Mesenchymal stem cell (in vitro differentiated cells and primary cell): Measurements from ENCODE around the gene MARVELD1.

ENCODE experiments used
- DNase-seq: peaks from one replicate; pipeline ENCODE4 v3.0.0-alpha.2; 2013
- H2AFZ ChIP-seq: one replicate; pipeline ENCODE4 v1.6.1; 2013; ENCODE audit warnings: low read depth, mild to moderate bottlenecking, control low read depth, inconsistent platforms, low read length, moderate library complexity
- H2AK5ac ChIP-seq: 2 replicates; pipeline ENCODE4 v1.6.1; 2013; ENCODE audit warnings: low read length, moderate library complexity, mild to moderate bottlenecking, inconsistent platforms; ENCODE audit not compliant: severe bottlenecking
- H2BK120ac ChIP-seq: one replicate; pipeline ENCODE4 v1.6.1; 2013; ENCODE audit warnings: low read depth, mild to moderate bottlenecking, inconsistent platforms, low read length, moderate library complexity
- H2BK12ac ChIP-seq, 2 experiments: one replicate each; pipeline ENCODE4 v1.6.1; 2013; ENCODE audit warnings: inconsistent platforms in 2 of 2, low read length in 2 of 2, mild to moderate bottlenecking in 2 of 2, moderate library complexity in 2 of 2, control low read depth in 1 of 2
- H2BK15ac ChIP-seq: one replicate; pipeline ENCODE4 v1.6.1; 2013; ENCODE audit warnings: mild to moderate bottlenecking, low read depth, inconsistent platforms; ENCODE audit not compliant: poor library complexity, severe bottlenecking
- H2BK5ac ChIP-seq: 2 replicates; pipeline ENCODE4 v1.6.1; 2013; ENCODE audit warnings: low read depth, mild to moderate bottlenecking, low read length, control low read depth, inconsistent platforms; ENCODE audit not compliant: poor library complexity, severe bottlenecking
- H3K14ac ChIP-seq, 2 experiments: one replicate each; pipeline ENCODE4 v1.6.1; 2013; ENCODE audit warnings: inconsistent platforms in 2 of 2, low read length in 2 of 2, control low read depth in 1 of 2, mild to moderate bottlenecking in 1 of 2, moderate library complexity in 1 of 2
- H3K18ac ChIP-seq, 2 experiments: one replicate each; pipeline ENCODE4 v1.6.1; 2013; ENCODE audit warnings: inconsistent platforms in 2 of 2, low read length in 2 of 2, control low read depth in 1 of 2, low read depth in 1 of 2, mild to moderate bottlenecking in 1 of 2
- H3K23ac ChIP-seq, 2 experiments: one replicate each; pipeline ENCODE4 v1.6.1; 2013; ENCODE audit warnings: inconsistent platforms in 2 of 2, low read length in 2 of 2, mild to moderate bottlenecking in 2 of 2, moderate library complexity in 2 of 2, control low read depth in 1 of 2
- H3K27ac ChIP-seq: 2 replicates; pipeline ENCODE4 v1.5.1; 2013; ENCODE audit warnings: mild to moderate bottlenecking, moderate library complexity, low read length, control low read depth, inconsistent platforms; ENCODE audit not compliant: poor library complexity, severe bottlenecking
- H3K27me3 ChIP-seq, 2 experiments: 2 replicates each; pipeline versions ENCODE4 v1.6.1 to v1.7.0; 2013; ENCODE audit warnings: low read length in 2 of 2, mild to moderate bottlenecking in 2 of 2, moderate library complexity in 2 of 2, control low read depth in 1 of 2, inconsistent platforms in 1 of 2; ENCODE audit not compliant: control insufficient read depth in 1 of 2, insufficient read depth in 1 of 2
- H3K36me3 ChIP-seq, 2 experiments: 2 replicates each; pipeline versions ENCODE4 v1.6.1 to v1.7.0; 2013; ENCODE audit warnings: low read length in 2 of 2, control low read depth in 1 of 2, inconsistent platforms in 1 of 2, low read depth in 1 of 2, mild to moderate bottlenecking in 1 of 2; ENCODE audit not compliant: insufficient read depth in 2 of 2, control insufficient read depth in 1 of 2
- H3K4ac ChIP-seq, 2 experiments: one replicate each; pipeline ENCODE4 v1.6.1; 2013; ENCODE audit warnings: inconsistent platforms in 2 of 2, low read length in 2 of 2, mild to moderate bottlenecking in 2 of 2, moderate library complexity in 2 of 2, control low read depth in 1 of 2, low read depth in 1 of 2
- H3K4me1 ChIP-seq: 2 replicates; pipeline ENCODE4 v1.6.1; 2013; ENCODE audit warnings: low read depth, low read length, control low read depth; ENCODE audit not compliant: control insufficient read depth, insufficient read depth
- H3K4me2 ChIP-seq: 2 replicates; pipeline ENCODE4 v1.6.1; 2013; ENCODE audit warnings: low read length, mild to moderate bottlenecking, inconsistent platforms; ENCODE audit not compliant: poor library complexity, severe bottlenecking
- H3K4me3 ChIP-seq, 2 experiments: 2 replicates each; pipeline versions ENCODE4 v1.5.1 to v1.7.0; 2013; ENCODE audit warnings: low read length in 2 of 2, mild to moderate bottlenecking in 2 of 2, control low read depth in 1 of 2, low read depth in 1 of 2; ENCODE audit not compliant: insufficient read depth in 1 of 2
- H3K79me1 ChIP-seq: replicated peaks from 2 replicates; pipeline ENCODE4 v1.6.1; 2013; ENCODE audit warnings: mild to moderate bottlenecking, control low read depth, low read length, inconsistent platforms; ENCODE audit not compliant: poor library complexity, severe bottlenecking
- H3K9ac ChIP-seq: 2 replicates; pipeline ENCODE4 v1.7.0; 2013; ENCODE audit warnings: mild to moderate bottlenecking, low read length, moderate library complexity
- H3K9me3 ChIP-seq: 2 replicates; pipeline ENCODE4 v1.7.0; 2013; ENCODE audit warnings: mild to moderate bottlenecking, low read length; ENCODE audit not compliant: control insufficient read depth
- H4K8ac ChIP-seq: one replicate; pipeline ENCODE4 v1.6.1; 2013; ENCODE audit warnings: inconsistent platforms, mild to moderate bottlenecking, low read length, moderate library complexity
- H4K91ac ChIP-seq: one replicate; pipeline ENCODE4 v1.6.1; 2013; ENCODE audit warnings: mild to moderate bottlenecking, low read length, inconsistent platforms
- WGBS: methylation state at CpG from one replicate; pipeline ENCODE4 v1.1.7; 2013; ENCODE audit warnings: mixed read lengths; 5-methylcytosine and 5-hydroxymethylcytosine counted together

The MARVELD1 gene

DNA sequence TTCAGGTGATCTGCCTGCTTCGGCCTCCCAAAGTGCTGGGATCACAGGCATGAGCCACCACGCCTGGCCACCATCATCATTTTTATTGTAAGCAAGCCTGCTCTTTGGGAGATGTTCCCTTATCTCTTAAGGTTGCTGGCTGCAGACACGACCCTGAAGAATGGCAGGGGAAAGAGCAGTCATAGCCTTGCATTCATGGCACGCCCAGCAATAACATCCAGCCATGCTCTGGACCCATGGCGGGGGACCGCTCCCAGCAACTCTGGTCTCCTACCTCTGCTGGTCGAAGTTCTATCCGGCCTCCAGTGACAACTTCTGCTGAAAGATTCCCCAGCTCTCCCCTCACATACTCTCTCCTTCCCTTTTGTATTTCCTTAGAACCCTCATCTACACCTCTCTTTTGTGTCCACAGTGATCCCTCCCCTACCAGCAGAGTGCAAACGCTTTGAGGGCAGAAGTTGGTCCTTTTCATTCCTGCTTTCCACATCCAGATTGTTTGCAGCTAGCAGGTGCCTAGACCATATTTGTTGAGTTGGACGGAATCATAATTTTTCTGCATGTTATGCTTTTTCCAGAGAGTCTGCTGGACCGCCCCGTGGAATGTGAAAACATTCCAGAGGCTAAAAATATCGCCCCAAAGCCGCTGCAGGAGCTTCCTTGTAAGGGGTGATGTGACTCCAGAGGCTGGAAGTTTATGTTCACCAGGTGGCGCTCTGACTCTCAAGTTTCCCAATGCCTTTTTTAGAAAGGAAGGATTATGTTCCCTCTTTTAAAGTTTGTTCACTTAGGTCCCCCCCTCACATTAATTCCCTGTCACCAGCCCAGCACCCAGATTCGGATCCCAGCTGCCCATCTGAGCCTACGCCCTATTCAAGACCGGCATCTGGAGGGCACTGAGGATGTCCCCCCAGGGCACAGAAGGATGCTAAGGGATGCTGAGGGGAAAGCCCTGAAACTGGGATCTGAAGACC is 4.3 kb upstream of the MARVELD1 start:
- H3K14ac ChIP-seq, result no peak overlapping the region

DNA sequence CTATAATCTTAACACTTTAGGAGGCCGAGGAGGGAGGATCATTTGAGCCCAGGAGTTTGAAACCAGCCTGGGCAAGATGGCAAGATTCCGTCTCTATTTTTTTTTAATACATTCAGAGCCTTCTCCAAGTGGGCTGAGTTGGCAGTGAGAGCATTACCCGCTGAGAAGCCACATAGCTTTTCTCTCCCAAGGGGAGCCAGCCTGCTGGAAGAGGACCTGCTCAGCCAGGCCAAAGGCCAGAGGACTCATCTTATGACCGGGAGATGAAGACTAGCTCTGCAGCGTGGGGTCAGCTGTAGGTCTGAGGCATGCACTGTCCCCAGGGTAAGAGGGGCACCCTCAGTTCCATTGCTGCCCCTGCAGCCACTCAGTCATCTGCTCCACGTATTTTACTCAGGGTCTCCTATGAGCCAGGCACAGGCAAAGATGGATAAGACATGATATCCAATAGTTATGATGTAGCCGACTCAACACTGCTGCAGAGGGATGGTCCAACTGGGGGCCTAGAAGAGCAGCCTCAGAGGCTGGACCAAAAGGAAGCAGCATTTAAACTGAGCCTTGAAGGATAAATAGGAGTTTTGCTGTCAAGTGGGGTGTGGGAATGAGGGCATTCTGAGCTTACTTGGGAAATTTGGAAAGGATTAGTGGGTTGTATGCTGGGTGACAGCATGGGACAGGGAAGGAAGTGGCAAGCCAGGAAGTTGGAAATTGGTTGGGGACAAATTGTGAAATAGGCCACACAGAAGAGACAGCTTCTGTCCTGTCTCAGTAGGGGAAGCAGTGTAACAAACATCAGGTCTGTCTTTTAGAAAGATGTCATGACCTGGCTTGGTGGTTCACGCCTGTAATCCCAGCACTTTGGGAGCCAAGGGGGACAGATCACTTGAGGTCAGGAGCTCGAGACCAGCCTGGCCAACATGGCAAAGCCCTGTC is 1.6 kb upstream of the MARVELD1 start:
- H2BK5ac ChIP-seq, result no peak overlapping the region
- H2BK120ac ChIP-seq, result peak overlapping the region; percentile 36
- no peak overlapping the region for H3K14ac ChIP-seq
- peaks cover 21% of the 10 kb centered on the region for H3K4me1 ChIP-seq
- H4K91ac ChIP-seq, result no peak overlapping the region
- no peaks in the 10 kb centered on the region for H3K9me3 ChIP-seq
- no peak overlapping the region for H3K9ac ChIP-seq
- WGBS, result 93% methylated on average over 9 of the region's 9 CpGs
- H3K4ac ChIP-seq, result no peak overlapping the region
- H2BK12ac ChIP-seq, result no peak overlapping the region
- no peaks in the 10 kb centered on the region for H3K27me3 ChIP-seq
- H3K23ac ChIP-seq, result no peak overlapping the region
- no peak overlapping the region for H2BK15ac ChIP-seq
- no peak overlapping the region for H3K27ac ChIP-seq
- H3K79me1 ChIP-seq, result peaks cover 8% of the 10 kb centered on the region
- H3K36me3 ChIP-seq, result peaks cover under 1 to 11% of the 10 kb centered on the region in 2 experiments
- H3K4me3 ChIP-seq, result no peak overlapping the region
- DNase-seq, result no peak
- H3K18ac ChIP-seq, result no peak overlapping the region
- H4K8ac ChIP-seq, result no peak overlapping the region
- H2AK5ac ChIP-seq, result no peak overlapping the region
- H2AFZ ChIP-seq, result no peak overlapping the region
- H3K4me2 ChIP-seq, result no peak overlapping the region

More for the DNA sequence above, 4.3 kb upstream of the MARVELD1 start:
- H3K79me1 ChIP-seq, result peaks cover 3% of the 10 kb centered on the region
- H3K27me3 ChIP-seq, result no peaks in the 10 kb centered on the region
- WGBS, result 42% methylated on average over 18 of the region's 18 CpGs
- peak overlapping the region; percentile 42 for H3K9ac ChIP-seq
- peak overlapping the region; percentile 61 for H2AK5ac ChIP-seq
- H3K4me3 ChIP-seq, result no peak overlapping the region
- no peak overlapping the region for H3K23ac ChIP-seq
- DNase-seq, result peak; percentile 75
- H2BK120ac ChIP-seq, result no peak overlapping the region
- H4K8ac ChIP-seq, result no peak overlapping the region
- no peak overlapping the region for H2AFZ ChIP-seq
- H3K4me1 ChIP-seq, result peaks cover 11% of the 10 kb centered on the region
- H3K9me3 ChIP-seq, result no peaks in the 10 kb centered on the region
- H3K4ac ChIP-seq, result no peak overlapping the region
- H3K36me3 ChIP-seq, result no peaks in the 10 kb centered on the region
- H4K91ac ChIP-seq, result no peak overlapping the region
- no peak overlapping the region for H3K18ac ChIP-seq
- peak overlapping the region; percentile 33 for H3K4me2 ChIP-seq
- no peak overlapping the region for H3K27ac ChIP-seq
- peak overlapping the region in 1 of 2 experiments; percentile 44 for H2BK12ac ChIP-seq
- H2BK15ac ChIP-seq, result no peak overlapping the region
- no peak overlapping the region for H2BK5ac ChIP-seq

DNA sequence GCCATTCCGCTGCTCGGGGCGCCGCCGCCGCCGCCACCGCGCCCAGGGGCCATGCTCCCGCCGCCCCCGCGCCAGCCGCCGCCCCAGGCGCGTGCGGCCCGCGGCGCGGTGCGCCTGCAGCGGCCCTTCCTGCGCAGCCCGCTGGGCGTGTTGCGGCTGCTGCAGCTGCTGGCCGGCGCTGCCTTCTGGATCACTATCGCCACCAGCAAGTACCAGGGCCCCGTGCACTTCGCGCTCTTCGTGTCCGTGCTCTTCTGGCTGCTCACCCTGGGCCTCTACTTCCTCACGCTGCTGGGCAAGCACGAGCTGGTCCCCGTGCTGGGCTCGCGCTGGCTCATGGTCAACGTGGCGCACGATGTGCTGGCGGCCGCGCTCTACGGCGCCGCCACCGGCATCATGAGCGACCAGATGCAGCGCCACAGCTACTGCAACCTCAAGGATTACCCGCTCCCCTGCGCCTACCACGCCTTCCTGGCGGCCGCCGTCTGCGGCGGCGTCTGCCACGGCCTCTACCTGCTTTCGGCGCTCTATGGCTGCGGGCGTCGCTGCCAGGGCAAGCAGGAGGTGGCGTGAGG is 383 bp downstream of the MARVELD1 start:
- Histone ChIP-seq H3K4me3 (peak overlapping the region; percentile 83 to 93), H3K27me3 (no peaks in the 10 kb centered on the region), H3K23ac (peak overlapping the region; percentile 0 to 96), H3K14ac (peak overlapping the region; percentile 15 to 100), H2BK5ac (peak overlapping the region; percentile 63), H3K18ac (peak overlapping the region; percentile 97 to 100), H3K27ac (peak overlapping the region; percentile 88), H4K8ac (peak overlapping the region; percentile 83), H3K9ac (peak overlapping the region; percentile 97), H4K91ac (peak overlapping the region; percentile 95), H3K9me3 (no peaks in the 10 kb centered on the region), H2AFZ (peak overlapping the region; percentile 74), H2BK15ac (peak overlapping the region; percentile 84), H3K4ac (peak overlapping the region; percentile 97 to 99), H3K4me2 (peak overlapping the region; percentile 62), H3K36me3 (peaks cover 19 to 31% of the 10 kb centered on the region in 2 experiments), H3K4me1 (peaks cover 29% of the 10 kb centered on the region), H3K79me1 (peaks cover 27% of the 10 kb centered on the region), H2BK12ac (peak overlapping the region; percentile 20 to 60), H2BK120ac (peak overlapping the region; percentile 77), H2AK5ac (no peak overlapping the region)
- peak; percentile 85 for DNase-seq
- WGBS, result under 1% methylated on average over 63 of the region's 69 CpGs
